Body of pancreas (tissue), 4 donors: Measurements from ENCODE around the gene MED16.

Experiments used
- POLR2A ChIP-seq, 3 donors: fragments of 450-650 bp; IDR thresholded peaks; one replicate each; pipeline ENCODE4 v1.6.1; 2016; ENCODE audit warnings: antibody characterized with exemption in 3 of 3, mild to moderate bottlenecking in 2 of 3
- TF ChIP-seq, protein P1 (sequence below), 7 experiments: fragments of 450-650 bp in 4 of 7; fragments of 200-600 bp in 3 of 7; sonication (generic) in 3 of 7; IDR thresholded peaks; one replicate each; pipeline ENCODE4 v1.5.1; 2016 to 2019; ENCODE audit warnings: antibody characterized with exemption in 7 of 7

DNA sequence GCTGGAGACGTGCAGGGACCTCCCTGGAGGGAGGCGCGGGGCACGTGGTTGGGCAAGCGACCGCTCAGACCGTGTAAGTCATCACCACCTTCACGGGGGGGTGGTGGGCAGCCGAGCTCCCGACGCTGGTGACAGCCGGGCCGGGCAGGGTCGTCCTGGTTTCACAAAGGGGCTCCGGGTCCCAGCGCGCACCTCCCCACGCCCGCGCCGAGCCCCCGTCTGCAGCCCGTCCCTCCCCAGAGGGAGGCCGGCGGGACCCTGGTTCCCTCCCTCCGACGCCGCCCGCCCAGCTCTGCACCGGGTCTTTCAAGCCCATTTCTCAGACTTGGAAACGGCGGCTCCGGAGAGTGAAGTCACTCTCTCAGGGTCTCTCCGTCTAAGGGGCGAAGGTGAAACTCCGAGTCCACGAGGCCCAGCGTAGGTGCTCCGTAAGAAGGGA lies 32.1 kb upstream of the MED16 start:
- TF ChIP-seq POLR2A (IDR thresholded peaks at IDR 0.05), result peak in 1 of 3 donors; percentile 3
- TF ChIP-seq, protein P1, sequence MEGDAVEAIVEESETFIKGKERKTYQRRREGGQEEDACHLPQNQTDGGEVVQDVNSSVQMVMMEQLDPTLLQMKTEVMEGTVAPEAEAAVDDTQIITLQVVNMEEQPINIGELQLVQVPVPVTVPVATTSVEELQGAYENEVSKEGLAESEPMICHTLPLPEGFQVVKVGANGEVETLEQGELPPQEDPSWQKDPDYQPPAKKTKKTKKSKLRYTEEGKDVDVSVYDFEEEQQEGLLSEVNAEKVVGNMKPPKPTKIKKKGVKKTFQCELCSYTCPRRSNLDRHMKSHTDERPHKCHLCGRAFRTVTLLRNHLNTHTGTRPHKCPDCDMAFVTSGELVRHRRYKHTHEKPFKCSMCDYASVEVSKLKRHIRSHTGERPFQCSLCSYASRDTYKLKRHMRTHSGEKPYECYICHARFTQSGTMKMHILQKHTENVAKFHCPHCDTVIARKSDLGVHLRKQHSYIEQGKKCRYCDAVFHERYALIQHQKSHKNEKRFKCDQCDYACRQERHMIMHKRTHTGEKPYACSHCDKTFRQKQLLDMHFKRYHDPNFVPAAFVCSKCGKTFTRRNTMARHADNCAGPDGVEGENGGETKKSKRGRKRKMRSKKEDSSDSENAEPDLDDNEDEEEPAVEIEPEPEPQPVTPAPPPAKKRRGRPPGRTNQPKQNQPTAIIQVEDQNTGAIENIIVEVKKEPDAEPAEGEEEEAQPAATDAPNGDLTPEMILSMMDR (IDR thresholded peaks at IDR 0.05), result no peak
